CD4-positive, CD25-positive, alpha-beta regulatory T cell (primary cell): ENCODE measurements around the gene PLCH1. TPM values are rescaled to one million over a fixed set of nuclear protein-coding genes. Genes with fewer than 3 reads are reported as not detected.

Experiments
- ATAC-seq, 2 donors: fragments of 150-1000 bp; cut with Tn5 transposase; one replicate each; pipeline ENCODE4 v1.10.0; 2021; ENCODE audit warnings: low read depth in 2 of 2, moderate number of reproducible peaks in 2 of 2, moderate library complexity in 1 of 2
- DNase-seq, 3 donors: peaks; one replicate each; pipeline versions ENCODE4 v3.0.0 to v3.0.0-alpha.2; 2012 to 2022; ENCODE audit warnings: mixed read lengths in 1 of 3
- H3K27ac ChIP-seq: one replicate; pipeline ENCODE4 v1.7.0; 2013; ENCODE audit warnings: mild to moderate bottlenecking, low read length; ENCODE audit not compliant: insufficient read depth, poor library complexity, severe bottlenecking
- H3K27me3 ChIP-seq: one replicate; pipeline ENCODE4 v1.7.0; 2013; ENCODE audit warnings: low read length; ENCODE audit not compliant: control insufficient read depth, insufficient read depth
- H3K36me3 ChIP-seq: one replicate; pipeline ENCODE4 v1.7.0; 2013; ENCODE audit warnings: mild to moderate bottlenecking, low read length, moderate library complexity; ENCODE audit not compliant: control insufficient read depth, insufficient read depth
- H3K4me1 ChIP-seq: 2 replicates; pipeline ENCODE4 v1.7.0; 2013; ENCODE audit warnings: mild to moderate bottlenecking, low read length; ENCODE audit not compliant: insufficient read depth, control insufficient read depth, poor library complexity, severe bottlenecking
- H3K4me3 ChIP-seq: one replicate; pipeline ENCODE4 v1.7.0; 2013; ENCODE audit warnings: low read depth, mild to moderate bottlenecking, low read length, moderate library complexity
- H3K9me3 ChIP-seq, 2 experiments: 1 replicate in 1 of 2; 2 replicates in 1 of 2; pipeline ENCODE4 v1.7.0; 2013; ENCODE audit warnings: low read length in 2 of 2, mild to moderate bottlenecking in 1 of 2, moderate library complexity in 1 of 2; ENCODE audit not compliant: control insufficient read depth in 2 of 2
- H3K27ac Mint-ChIP-seq, 3 donors: one replicate each; pipeline ENCODE4 v1.8.0; 2020 to 2022; ENCODE audit warnings: mild to moderate bottlenecking in 3 of 3, mixed read lengths in 3 of 3, moderate library complexity in 2 of 3
- H3K27me3 Mint-ChIP-seq: one replicate; pipeline ENCODE4 v1.8.0; 2022; ENCODE audit warnings: mild to moderate bottlenecking, mixed read lengths
- H3K36me3 Mint-ChIP-seq: one replicate; pipeline ENCODE4 v1.8.0; 2020; ENCODE audit warnings: mixed read lengths
- H3K4me1 Mint-ChIP-seq, 4 donors: one replicate each; pipeline ENCODE4 v1.8.0; 2020 to 2022; ENCODE audit warnings: mixed read lengths in 4 of 4, mild to moderate bottlenecking in 1 of 4
- H3K4me3 Mint-ChIP-seq, 4 donors: one replicate each; pipeline ENCODE4 v1.8.0; 2020 to 2022; ENCODE audit warnings: mild to moderate bottlenecking in 4 of 4, mixed read lengths in 4 of 4, moderate library complexity in 3 of 4
- H3K9me3 Mint-ChIP-seq, 7 donors: one replicate each; pipeline ENCODE4 v1.8.0; 2020 to 2022; ENCODE audit warnings: mixed read lengths in 7 of 7, mild to moderate bottlenecking in 3 of 7, moderate library complexity in 2 of 7
- polyA plus RNA-seq, 4 donors: library from polyadenylated mRNA; unstranded; fragments of 300-500 nt; fragmentation: Illumina TruSeq; gene quantifications; one replicate each; pipeline ENCODE4 v1.2.3, GENCODE V29; 2021
- total RNA-seq: library from RNA; stranded (reverse); gene quantifications from one replicate; pipeline ENCODE4 v1.2.3, GENCODE V29; 2022

PLCH1 gene
- total and polyA plus RNA-seq, 5 donors from 2014 or later: 0.05 to 0.12 TPM; not detected in 3

DNA sequence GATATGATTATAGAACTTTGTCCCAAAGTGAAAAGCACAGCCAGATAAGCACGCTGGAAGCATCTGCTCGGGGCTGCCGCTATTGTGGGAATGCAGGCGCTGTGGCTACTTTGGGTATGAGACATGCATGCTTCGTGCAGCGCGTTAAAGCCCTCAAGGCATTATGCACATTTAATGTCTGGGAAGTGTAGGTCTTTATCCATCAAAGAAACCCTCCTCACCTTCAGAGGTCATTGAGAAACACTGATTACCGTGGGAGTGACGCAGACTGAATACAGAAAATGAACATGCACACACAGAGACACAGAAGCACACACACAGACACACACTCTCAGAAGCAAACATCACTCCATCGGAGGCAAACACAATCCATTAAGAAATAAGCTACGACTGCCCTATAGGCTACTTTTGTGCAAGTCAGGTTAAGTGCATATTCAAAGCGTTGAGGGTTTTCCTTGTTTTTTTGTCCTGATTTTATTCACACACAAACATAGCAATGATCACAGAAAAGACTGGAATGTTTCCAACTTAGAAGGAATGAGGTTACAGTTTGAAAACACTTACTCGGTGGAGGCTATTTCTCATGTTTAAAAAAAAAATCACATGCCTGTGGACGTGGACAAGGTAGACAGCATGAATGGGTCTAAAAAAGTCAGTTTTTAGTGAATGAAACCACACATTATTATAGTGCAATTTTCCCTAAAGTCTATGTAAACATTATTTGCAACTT is 68.5 kb downstream of the PLCH1 start:
- Histone ChIP-seq H3K27me3 (no peaks in the 10 kb centered on the region), H3K36me3 (no peaks in the 10 kb centered on the region), H3K4me1 (no peaks in the 10 kb centered on the region), H3K27ac (no peak overlapping the region), H3K9me3 (no peaks in the 10 kb centered on the region), H3K4me3 (no peak overlapping the region)
- no peak for DNase-seq
- no peak for ATAC-seq
- no peaks in the 10 kb centered on the region for H3K4me1 Mint-ChIP-seq
- H3K27ac Mint-ChIP-seq: no peak overlapping the region
- peaks cover 4% of the 10 kb centered on the region for H3K27me3 Mint-ChIP-seq
- H3K9me3 Mint-ChIP-seq: no peaks in the 10 kb centered on the region
- H3K36me3 Mint-ChIP-seq: no peaks in the 10 kb centered on the region
- H3K4me3 Mint-ChIP-seq: no peak overlapping the region

DNA sequence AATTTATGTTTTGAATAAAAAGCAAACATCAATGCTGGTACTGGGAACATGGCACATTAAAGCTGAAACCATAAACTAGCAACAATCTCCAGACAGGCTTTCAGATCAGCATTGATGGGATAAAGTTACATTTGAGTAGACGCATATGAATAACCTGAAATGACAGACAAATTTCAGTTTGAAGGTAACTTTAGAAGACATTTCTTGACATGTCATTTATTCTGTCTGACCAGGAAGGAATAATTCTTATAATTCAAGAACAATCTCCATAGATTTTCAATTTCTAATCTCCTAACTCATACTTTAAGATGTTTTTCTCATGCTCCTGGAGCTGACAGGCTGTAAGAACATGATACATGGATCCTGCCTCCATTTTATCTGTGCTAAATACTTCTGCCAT is 69.8 kb downstream of the PLCH1 start:
- Histone ChIP-seq H3K4me3 (no peak overlapping the region), H3K27ac (no peak overlapping the region), H3K36me3 (no peaks in the 10 kb centered on the region), H3K4me1 (no peaks in the 10 kb centered on the region), H3K27me3 (no peaks in the 10 kb centered on the region), H3K9me3 (no peaks in the 10 kb centered on the region)
- peaks cover 4% of the 10 kb centered on the region for H3K27me3 Mint-ChIP-seq
- DNase-seq (no peak), ATAC-seq (no peak)
- no peak overlapping the region for H3K27ac Mint-ChIP-seq
- no peak overlapping the region for H3K4me3 Mint-ChIP-seq
- H3K36me3 Mint-ChIP-seq: no peaks in the 10 kb centered on the region
- H3K9me3 Mint-ChIP-seq: no peaks in the 10 kb centered on the region
- H3K4me1 Mint-ChIP-seq: no peaks in the 10 kb centered on the region

DNA sequence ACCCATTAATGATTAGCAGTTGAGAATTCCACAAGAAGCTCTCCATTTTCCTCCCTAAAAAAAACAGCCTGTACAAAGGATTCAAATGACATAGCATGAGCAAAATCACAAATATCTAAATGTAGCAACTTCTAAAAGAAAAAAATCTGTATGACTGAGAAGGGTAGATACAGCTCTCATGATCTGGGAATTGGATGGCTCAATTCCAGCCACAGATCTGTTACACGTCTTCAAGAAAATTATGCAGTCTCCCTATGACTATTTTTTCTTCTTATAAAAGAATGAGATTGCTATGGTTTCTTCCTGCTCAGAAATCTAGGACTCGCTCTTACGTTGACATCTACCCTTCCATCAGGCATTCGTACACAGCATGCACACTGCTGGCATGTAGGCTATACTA is 71.5 kb downstream of the PLCH1 start:
- no peaks in the 10 kb centered on the region for H3K9me3 ChIP-seq
- no peaks in the 10 kb centered on the region for H3K9me3 Mint-ChIP-seq
- no peaks in the 10 kb centered on the region for H3K27me3 ChIP-seq
- no peak overlapping the region for H3K27ac Mint-ChIP-seq
- H3K36me3 ChIP-seq: no peaks in the 10 kb centered on the region
- no peak overlapping the region for H3K4me3 ChIP-seq
- H3K27me3 Mint-ChIP-seq: peaks cover under 1% of the 10 kb centered on the region
- no peaks in the 10 kb centered on the region for H3K36me3 Mint-ChIP-seq
- H3K4me1 Mint-ChIP-seq: no peaks in the 10 kb centered on the region
- H3K4me3 Mint-ChIP-seq: no peak overlapping the region
- DNase-seq (no peak), ATAC-seq (no peak)
- H3K4me1 ChIP-seq: no peaks in the 10 kb centered on the region
- no peak overlapping the region for H3K27ac ChIP-seq

DNA sequence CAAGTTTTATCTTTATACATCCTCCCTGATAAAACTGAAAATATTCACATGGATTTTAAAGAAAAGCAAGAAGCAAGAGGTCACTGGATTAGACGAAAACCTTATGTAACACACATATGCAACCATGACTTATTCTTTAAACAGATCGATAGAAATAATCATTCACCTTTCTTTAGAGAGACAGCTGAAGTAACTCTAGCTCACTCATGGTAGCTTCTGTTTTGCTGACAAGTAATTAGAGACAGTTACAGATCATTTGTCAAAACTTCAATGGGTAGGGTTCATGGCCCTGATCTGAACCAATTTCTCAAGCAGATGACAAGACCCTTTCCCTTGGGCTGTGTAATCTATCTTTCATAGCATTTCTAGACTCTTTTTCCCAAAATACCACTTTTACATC is 74.5 kb downstream of the PLCH1 start:
- H3K27ac ChIP-seq: no peak overlapping the region
- peaks cover 4% of the 10 kb centered on the region for H3K27me3 Mint-ChIP-seq

DNA sequence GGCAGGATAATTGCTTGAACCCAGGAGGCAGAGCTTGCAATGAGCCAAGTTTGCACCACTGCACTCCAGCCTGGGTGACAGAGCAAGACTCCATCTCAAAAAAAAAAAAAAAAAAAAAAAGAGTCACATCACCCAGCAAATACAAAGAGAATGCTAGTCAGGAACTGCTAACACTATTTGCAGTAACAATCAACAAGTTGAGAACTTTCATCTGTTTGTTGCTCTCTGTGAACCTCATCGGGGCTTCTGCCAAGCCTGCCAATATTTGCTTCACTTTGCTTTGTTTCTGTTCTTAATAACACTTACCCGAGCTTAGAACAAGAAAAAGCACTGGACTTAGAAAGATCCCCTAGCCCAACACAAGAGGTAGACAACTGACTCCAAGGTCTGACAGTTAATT is 76.9 kb downstream of the PLCH1 start:
- DNase-seq: no peak
- H3K4me3 Mint-ChIP-seq: no peak overlapping the region
- H3K36me3 Mint-ChIP-seq: no peaks in the 10 kb centered on the region

More for the DNA sequence above, 74.5 kb downstream of the PLCH1 start:
- Mint-ChIP-seq H3K36me3 (no peaks in the 10 kb centered on the region), H3K4me3 (no peak overlapping the region), H3K4me1 (no peaks in the 10 kb centered on the region), H3K9me3 (peaks cover 0 to 1% (median 0%) of the 10 kb centered on the region in 7 donors), H3K27ac (no peak overlapping the region)
- DNase-seq: no peak
- no peaks in the 10 kb centered on the region for H3K9me3 ChIP-seq
- no peak overlapping the region for H3K4me3 ChIP-seq
- H3K27me3 ChIP-seq: no peaks in the 10 kb centered on the region
- H3K36me3 ChIP-seq: no peaks in the 10 kb centered on the region
- no peaks in the 10 kb centered on the region for H3K4me1 ChIP-seq
- ATAC-seq: no peak

DNA sequence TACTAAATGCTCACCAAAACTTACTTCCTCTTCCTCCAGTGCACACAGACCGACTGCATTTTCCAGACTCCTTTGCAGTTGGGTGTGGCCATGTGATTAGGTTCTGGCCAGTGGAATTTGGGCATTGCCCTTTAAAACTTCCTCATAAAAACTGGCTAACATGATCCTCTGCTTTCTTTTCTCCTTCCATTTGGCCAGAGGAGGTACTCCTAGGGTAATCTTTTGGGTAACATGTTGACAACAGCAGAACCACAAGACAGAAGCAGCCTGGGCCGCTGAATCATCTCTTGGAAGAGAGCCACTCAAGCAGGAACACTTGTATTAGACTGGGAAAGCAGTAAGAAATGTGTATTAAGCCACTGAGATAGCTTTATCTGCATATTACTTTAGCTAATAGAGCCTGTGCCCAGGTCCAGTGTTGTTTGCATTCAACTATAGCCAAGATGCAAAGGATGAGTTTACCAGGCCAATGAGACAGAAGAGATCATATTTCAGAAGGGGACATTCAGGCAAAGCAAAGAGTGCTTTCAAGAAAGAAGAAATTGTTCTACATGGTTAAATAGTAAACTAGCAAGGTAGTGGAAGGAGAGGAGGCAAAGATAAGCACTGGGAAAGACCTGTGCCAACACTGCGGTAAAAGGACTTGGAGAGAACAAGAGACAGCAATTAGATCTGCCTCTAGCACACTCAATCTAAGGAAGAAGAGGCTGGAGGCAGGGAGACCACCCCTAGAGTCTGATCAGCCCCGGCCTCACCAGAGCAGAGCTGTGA is 79.8 kb downstream of the PLCH1 start:
- Histone ChIP-seq H3K36me3 (no peaks in the 10 kb centered on the region), H3K4me1 (no peaks in the 10 kb centered on the region), H3K9me3 (no peaks in the 10 kb centered on the region), H3K4me3 (no peak overlapping the region), H3K27me3 (no peaks in the 10 kb centered on the region), H3K27ac (no peak overlapping the region)
- Mint-ChIP-seq H3K4me1 (no peaks in the 10 kb centered on the region), H3K9me3 (peaks cover 0 to 1% (median 0%) of the 10 kb centered on the region in 7 donors), H3K36me3 (no peaks in the 10 kb centered on the region), H3K27ac (no peak overlapping the region), H3K4me3 (no peak overlapping the region), H3K27me3 (peaks cover 4% of the 10 kb centered on the region)
- DNase-seq (no peak), ATAC-seq (no peak)

More for the DNA sequence above, 76.9 kb downstream of the PLCH1 start:
- Histone ChIP-seq H3K4me3 (no peak overlapping the region), H3K27me3 (no peaks in the 10 kb centered on the region), H3K36me3 (no peaks in the 10 kb centered on the region), H3K4me1 (no peaks in the 10 kb centered on the region), H3K9me3 (no peaks in the 10 kb centered on the region), H3K27ac (no peak overlapping the region)
- no peak overlapping the region for H3K27ac Mint-ChIP-seq
- H3K9me3 Mint-ChIP-seq: peaks cover 0 to 1% (median 0%) of the 10 kb centered on the region in 7 donors
- no peak for ATAC-seq
- peaks cover 4% of the 10 kb centered on the region for H3K27me3 Mint-ChIP-seq
- no peaks in the 10 kb centered on the region for H3K4me1 Mint-ChIP-seq

DNA sequence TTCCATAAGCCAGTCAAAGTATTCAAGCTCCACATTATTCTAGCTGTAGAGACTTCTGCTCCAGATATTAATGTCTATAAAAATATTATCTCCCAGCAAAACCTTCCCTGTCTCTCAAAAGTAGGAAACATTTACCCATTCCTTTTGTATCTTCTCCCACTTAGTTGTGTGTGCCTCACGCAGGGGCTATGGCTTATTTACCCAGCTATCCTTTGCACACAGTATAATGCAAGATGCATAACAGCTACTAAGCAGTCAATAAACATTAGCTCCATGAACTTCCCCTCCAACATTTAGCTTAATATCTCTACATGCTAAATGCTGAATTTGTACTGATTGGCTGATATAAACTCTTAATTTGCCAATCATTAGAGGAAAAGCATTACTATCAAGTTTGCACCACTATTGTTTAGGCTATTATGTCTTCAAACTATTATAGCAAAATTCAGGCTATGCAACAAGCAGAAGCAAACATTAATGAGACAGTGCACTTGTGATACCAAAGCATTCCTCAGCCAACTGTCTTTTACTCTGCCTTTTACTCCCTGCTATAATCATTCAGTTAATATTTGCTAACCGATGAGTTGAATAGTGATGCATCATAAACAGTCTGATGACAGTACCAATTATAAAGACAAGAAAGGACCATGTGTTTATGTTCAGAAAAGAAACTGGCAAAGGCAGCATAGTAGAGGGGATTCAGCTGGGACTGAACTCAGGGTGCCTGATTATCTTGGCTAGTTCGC is 81.2 kb downstream of the PLCH1 start:
- Histone ChIP-seq H3K4me3 (no peak overlapping the region), H3K9me3 (no peaks in the 10 kb centered on the region), H3K27me3 (no peaks in the 10 kb centered on the region), H3K27ac (no peak overlapping the region), H3K4me1 (no peaks in the 10 kb centered on the region), H3K36me3 (no peaks in the 10 kb centered on the region)
- no peak for DNase-seq
- H3K27me3 Mint-ChIP-seq: peaks cover 4% of the 10 kb centered on the region
- H3K4me1 Mint-ChIP-seq: no peaks in the 10 kb centered on the region
- no peak overlapping the region for H3K4me3 Mint-ChIP-seq
- ATAC-seq: no peak
- H3K36me3 Mint-ChIP-seq: no peaks in the 10 kb centered on the region
- no peak overlapping the region for H3K27ac Mint-ChIP-seq
- H3K9me3 Mint-ChIP-seq: peaks cover 0 to 1% (median 0%) of the 10 kb centered on the region in 7 donors
